RPMI7951 (cell line): ENCODE results near the gene P2RX3. TPM values are rescaled to one million over a fixed set of nuclear protein-coding genes. Genes with fewer than 3 reads are reported as not detected.
A peak's percentile ranks its signal among the peaks of the same experiment; 100 is the strongest.
"Not testable (repeated sequence)": the region's sequence is repeated elsewhere in the genome, so short reads cannot be mapped to it uniquely, and the experiment has no call there.

Experiments used
- DNase-seq: peaks from one replicate; pipeline ENCODE4 v3.0.0-alpha.2; 2012; ENCODE audit warnings: low read depth
- total RNA-seq: library from RNA; depleted of rRNA; stranded (reverse); fragments of >200 nt; shearing (Covaris generic); gene quantifications from 2 replicates; pipeline ENCODE4 v1.2.3, GENCODE V29; 2014

Gene P2RX3
- total RNA-seq, 1 experiment from 2014 or later = not detected

DNA sequence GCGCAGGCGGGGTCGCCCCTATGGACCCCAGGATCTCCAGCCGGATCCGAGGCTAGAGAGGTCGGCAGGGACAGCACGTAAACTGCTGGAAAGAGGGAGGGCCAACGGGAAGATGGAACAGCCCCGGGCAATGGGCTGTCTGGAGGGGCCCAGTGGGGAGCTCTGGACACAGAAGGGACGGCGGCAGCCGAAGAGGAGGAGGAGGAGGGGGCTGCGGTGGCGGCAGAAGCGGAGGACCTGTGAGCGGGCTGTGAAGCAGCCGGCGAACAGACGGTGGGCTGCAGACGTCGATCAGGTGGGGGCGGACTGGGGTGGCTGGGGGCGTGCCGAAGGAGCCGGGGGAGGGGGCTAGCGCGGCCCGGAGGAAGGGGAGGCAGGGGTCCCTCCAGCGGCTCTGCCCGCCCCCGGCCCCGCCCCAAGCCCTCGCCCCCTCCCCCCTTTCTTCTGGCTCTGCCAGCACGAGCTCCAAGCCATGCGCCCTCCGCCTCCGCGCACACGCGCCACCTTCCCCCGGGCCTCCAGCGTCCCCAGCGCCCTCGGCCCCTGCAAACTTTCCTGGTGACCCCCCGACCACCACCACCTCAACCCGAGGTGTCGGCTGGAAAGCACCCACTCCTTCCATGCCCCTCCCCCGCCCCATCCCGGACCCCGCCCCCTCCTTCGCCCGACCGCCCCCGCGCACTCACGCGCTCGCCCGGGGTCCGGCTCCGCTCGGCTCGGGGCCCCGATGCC is 13.8 kb upstream of the P2RX3 start:
- peak; percentile 50 for DNase-seq

DNA sequence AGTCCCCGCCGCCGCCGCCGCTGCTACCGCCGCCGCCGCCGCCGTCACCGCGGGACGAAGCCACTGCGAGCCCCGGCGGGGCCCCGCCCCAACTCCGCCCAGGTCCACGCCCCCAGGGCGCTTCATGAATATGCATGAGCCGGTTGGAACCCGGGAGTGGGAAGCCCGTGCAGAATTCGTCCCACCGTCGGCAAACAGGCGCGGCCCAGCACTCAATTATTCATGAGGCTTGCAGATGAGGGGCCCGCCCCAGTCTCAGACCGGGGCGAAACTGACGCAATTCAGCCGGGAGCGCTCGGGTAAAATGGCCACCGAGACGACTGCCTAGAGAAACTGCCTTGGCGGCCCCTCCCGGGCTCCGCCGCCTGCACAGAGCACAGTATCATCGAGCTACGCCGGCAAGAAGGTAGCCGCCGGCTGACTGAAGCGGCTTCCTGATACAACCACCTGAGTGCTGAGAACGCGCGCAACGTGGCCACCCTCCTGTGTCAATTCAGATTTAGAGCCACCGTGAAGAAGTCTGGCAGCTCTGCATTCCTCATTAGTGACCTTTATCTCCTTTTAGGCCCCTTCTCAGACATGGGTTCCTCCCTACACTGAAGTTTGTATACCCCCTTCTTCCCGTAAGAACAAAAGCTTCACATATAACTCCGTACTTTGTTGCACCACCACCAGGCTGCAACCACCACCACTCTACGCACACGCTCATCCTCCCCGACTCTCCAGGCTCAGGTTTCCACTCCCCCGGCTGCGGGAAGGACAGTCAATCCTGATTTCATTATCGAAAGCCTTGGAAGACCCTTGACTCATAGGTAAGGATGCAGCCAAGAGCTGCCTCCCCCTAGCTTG is 13.0 kb upstream of the P2RX3 start, which contains the start of gene TNKS1BP1:
TSS of gene TNKS1BP1 (minus strand) at position 67 of the 849 bp plus-strand sequence. CDS start 3,067 bp downstream, outside the sequence.
- peak; percentile 95 for DNase-seq

DNA sequence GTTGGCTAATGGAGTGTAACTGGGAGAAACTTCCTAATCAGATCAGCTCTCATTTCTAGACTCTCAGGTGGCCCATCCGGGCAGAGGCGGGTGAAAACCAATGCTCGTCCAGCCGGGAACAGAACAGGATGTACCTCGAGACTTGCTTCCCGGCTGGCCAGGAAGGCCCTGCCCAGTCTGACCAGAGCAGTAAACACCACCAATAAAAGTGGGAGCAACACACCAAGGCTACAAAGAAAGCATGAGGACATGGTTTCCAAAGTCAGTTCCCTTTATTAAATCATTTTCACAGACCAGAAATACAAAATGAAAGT is 12.5 kb upstream of the P2RX3 start:
- DNase-seq = no peak

DNA sequence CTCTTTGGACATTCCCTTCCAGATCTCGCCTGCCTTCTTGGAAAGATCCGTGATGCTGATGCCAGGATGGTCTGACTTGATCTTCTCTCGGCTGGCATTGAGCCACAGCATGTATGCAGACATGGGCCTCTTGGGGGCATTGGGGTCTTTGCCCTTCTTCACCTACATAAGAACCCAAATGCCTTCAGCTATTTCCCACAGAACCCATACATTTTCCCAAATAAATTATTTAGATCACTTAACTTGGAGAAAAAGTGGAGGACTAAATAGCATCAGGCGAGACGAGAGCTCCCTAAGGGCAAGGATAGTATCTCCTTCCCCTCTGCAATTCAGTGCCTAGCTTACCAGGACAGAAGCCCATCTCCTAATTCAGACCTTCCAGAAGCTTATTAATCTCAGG is 10.4 kb upstream of the P2RX3 start:
- no peak for DNase-seq

DNA sequence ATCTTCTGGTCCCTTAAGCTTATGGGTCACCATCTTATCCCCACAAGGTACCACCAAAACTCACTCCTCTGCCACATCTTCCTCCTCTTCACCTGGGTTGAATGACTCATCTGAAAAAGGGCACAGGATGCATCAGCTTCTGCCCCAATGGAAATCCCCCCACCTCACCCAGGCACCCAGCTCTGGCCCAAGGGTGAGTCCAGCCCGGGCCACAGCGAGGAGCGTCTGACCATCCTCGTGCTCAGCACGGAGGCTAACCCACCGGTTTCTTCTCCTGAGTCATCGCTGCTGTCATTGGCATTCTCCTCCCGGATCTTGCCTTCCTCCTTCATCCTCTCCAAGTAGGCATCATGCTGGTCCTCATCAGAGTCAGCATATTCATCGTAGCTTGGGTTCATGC is 8.1 kb upstream of the P2RX3 start:
- DNase-seq = no peak

DNA sequence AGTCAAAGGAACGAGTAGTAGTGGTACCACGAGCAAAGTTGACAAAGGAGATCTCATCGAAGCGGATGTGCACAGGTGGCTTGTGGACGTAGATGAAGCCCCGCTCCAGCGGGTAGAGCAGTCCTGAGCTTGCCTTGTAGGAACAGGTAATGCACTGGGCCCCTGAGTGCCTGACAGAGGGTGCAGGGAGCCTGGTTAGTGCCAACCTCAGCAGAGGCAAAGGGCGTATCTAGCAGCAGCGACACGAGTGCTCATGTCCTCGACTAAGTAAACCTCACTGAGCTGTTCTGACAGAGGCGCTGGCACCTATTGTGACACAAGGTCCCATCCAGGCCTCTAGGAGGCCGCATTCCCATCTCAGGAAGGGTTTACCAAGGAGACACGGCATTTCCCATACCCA is 6.4 kb upstream of the P2RX3 start:
- DNase-seq = no peak

DNA sequence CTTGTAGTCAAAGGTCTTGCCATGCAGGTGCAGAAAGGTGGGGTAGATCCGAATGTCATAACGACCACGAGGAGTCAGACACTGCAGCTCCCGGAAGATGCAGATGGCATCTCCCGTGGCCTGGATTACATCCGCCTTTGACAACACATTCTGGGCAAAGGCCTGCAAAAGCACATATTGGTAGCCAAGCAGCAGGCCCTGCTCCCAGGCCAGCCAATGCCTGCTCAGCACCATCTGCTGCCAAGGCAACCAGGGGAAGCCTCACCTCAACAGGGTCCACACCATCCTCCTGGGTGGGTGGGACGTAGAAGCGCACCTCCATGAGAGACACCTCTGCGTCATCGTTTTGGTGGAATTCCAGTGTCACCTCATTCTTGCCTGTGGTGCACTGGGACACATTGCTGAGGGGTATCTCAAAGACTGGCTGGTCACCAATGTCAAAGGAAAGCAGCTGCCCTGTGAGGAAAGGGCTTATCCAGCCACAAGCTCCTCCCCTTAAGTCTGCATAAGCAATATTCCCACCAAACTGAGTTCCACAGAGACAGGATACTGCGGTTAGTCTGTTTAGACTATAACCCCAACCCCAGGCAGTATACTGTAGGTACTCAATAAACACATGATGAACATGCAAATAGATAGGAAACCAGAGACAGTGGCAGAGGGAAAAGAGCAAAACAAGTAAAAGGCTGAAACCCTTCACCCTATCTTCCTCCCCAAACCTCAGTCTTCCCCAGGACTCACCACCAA is 5.3 kb upstream of the P2RX3 start:
- DNase-seq = no peak

DNA sequence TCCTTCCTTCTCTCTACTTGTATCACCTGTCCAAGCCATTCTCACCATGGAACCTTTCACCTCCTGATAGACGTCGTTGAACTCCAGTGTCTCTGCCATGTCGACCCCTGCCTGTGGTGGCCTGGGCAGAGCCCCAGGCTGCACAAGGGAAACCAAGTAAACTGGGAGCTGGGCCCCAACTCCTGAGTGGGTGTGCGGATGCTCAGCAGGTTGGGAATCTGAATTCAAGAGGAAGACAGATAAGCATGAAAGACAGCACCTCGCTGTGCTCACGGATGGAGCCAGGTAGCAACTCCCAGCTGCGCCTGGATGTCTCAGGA is 3.2 kb upstream of the P2RX3 start:
- DNase-seq = no peak

DNA sequence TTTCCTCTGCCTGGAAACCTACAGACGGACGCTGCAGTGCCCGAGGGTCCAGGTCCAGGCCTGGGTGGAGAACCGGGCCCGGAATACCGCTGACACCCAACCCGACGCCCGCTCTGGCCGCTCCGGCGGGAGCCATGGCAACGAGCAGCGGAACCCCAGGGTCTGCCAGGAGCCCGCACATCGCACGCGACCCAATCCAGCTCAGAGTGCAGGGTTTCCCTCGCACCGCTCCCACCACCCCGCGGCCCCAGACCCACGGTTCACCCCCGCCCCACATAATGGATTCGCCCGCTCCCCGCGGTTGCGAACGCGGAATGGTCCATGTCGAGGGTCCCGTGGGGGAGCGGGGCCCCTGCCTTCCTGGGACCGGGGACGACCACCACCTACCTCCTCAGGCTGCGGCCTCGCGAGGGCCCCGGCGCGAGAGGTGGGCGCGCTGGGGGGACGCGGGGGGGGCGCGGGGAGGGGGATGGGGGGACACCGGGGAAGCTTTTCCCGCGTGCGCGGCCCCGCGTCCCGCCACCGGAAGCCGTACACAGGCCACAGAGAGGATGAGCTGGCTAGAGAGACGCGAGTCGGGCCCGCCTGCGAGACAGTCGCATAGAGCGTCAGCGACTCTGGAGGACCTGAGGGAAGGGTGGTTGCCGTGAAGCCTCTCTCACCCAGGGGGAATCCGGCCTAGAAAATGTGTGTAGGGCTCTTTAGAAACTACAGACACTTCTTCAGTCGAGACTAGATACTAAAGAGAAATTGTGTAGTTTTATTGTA is 2.6 kb upstream of the P2RX3 start, which contains the start of gene SSRP1:
TSS of gene SSRP1 (minus strand) at position 550 of the 768 bp plus-strand sequence. CDS start 771 bp downstream, outside the sequence.
- DNase-seq = peak; percentile 85

DNA sequence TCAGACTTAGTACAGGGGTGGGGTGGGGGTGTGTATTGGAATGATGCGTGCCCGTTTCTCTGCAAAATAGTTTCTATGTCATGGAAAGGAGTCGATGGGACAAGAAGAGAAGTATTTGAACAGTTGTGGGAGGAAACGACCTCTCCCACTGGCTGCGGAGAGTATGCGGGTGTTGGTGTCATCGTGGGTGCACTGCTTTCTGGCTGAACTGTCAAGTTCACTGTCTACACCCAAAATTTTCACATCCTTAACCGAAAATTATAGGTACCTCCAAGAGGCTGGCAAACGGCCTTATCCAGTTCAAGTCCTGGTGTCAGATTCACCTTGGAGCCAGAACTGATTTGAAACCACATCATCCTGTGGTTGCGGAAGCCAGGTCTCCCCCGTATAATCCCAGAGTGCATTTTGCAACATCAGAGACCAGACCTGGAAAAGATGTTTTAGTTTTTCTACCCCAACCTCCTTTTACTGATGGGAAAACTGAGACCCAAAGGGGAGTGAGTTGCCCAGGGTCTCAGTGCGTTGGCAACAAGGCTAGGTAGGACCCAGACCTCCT is 2.0 kb upstream of the P2RX3 start:
- no peak for DNase-seq

DNA sequence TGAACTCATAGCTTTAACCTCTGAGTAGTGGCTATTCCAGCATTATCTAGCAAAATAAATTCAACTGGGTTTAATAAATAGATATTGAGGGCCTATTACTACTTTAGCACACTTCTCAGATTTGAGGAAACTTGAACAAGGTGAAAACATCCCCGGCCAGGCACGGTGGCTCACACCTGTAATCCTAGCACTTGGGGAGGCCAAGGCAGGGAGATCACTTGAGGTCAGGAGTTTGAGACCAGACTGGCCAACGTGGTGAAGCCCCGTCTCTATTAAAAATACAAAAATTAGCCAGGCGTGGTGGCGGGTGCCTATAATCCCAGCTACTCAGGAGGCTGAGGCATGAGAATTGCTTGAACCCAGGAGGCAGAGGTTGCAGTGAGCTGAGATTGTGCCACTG is 1.3 kb upstream of the P2RX3 start:
- not testable (repeated sequence) for DNase-seq

DNA sequence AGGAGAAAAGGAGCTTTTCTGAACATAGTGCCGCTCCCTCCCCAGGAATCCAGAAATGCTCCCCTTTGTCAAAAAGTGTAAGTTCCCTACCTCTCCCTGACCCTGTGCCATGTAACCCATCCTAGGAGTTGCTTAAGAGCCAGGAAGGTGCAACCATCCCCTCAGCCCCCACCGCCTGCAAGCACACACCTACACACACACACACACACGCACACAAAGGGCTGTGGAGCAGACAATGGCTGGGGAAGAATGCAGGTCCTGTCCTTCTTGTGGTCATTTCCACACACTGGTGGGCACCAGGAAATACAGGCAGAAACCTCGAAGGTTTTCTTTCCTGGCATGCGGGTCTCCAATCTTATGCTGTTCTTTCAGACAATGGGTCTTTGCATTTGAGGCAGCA is 1.2 kb downstream of the P2RX3 start:
- DNase-seq = no peak

DNA sequence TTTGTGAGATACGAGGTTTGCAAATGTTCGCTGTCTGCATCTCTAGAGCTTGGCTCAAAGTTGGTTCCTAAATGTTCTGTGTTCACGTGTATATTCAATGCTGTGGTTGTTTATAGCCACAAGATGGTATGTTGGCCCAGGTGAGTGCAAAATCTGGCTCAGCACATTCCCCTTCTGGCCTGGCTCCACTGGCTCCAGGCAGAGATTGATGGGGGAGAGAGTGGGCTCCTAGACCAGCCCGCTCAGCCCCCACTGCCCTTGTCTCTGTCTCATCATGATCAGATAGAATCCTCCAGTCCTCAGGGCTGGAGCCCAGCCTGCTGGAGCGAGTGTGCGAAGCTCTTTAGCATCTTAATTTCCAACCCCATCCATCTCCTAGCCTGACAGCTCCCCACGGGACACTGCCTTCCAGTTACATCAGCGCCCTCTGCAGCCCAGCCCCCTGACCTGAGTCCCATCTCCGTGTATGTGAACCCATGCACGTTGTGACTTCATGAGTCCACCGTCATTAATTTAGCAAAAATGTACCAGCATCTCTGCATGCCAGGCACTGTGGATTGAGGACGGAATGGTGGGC is 2.0 kb downstream of the P2RX3 start:
- DNase-seq = peak; percentile 36

DNA sequence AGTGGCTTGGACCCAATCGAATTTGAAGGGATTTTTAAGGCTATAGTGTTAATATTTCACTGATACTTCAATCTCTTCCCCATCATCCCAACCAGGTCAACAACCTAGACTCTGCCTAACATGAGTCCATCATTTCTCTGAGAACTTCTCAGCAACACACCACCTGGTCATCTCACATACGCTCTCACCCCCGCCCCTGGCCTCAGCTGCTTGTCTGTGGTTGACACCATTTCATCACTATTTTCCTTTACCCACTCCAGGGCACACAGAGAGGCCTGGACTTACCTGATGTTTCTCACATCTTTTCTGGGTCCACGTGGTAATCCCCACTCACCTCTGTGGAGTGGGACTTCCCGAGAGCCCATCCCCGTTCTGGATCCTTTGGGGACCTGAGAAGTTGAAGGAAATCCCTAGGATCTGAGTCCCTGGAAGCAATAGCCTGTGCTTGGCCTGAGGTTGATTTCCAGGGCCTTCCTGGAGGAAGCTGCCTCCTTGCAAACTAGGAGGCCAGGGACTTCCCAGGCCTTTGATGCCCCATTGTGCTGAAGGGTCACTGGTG is 3.2 kb downstream of the P2RX3 start:
- no peak for DNase-seq

DNA sequence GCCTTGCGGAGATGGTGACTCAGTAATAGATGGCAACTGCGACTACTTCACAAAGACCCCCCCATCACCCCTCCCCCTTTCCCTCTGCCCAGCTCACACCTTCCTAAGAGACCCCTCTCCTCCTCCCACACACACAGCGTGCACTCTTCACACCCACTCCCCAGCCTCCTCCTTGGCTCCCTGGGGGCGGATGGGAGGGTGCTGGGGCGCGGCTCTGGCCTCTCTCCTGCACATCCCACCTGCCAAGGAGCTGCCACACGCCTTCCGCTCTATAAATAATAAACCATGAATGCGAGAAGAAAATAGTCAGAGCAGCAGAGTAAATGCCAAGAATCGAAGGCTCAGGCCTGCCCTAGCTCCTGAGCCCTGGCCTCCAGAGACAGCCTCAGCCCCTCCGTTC is 4.5 kb downstream of the P2RX3 start:
- DNase-seq = no peak

DNA sequence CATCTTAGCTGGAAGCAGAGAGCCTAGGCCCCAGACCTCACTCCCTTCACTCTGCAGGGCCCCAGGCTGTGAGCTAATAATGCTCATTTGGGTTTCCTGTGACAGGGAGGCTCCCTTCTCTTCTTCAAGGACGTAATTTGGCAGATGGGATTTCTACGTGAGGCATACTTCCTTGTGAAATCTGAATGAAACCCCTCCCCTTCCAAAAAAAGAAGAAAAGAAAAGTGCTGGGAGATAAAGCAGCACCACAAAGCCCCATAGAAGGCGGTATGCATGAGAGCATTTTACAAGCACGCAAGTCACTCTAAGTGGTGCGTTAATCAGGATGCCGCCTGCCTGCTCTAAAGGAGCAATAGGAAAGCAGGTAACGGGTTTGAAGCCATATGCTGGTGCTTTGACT is 5.7 kb downstream of the P2RX3 start:
- DNase-seq = no peak

DNA sequence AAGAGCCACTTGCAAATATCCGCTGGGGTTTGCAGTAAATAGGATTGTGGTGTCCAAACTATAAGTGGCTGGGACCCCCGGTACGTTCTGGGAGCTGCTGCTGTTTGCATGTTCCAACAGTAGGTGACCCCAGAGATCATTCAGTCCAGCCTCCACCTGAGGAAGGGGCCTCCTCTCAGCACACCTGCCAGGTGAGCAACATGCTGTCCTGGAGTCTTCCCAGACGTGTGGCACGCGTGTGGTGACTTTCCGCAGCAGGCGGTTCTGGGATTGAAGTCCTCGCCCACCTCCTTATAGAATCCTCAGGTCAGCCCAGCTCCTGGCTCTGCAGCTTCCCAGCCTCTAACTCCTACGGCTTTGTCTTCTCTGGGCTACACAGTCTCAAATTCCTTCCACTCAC is 6.7 kb downstream of the P2RX3 start:
- DNase-seq = no peak

DNA sequence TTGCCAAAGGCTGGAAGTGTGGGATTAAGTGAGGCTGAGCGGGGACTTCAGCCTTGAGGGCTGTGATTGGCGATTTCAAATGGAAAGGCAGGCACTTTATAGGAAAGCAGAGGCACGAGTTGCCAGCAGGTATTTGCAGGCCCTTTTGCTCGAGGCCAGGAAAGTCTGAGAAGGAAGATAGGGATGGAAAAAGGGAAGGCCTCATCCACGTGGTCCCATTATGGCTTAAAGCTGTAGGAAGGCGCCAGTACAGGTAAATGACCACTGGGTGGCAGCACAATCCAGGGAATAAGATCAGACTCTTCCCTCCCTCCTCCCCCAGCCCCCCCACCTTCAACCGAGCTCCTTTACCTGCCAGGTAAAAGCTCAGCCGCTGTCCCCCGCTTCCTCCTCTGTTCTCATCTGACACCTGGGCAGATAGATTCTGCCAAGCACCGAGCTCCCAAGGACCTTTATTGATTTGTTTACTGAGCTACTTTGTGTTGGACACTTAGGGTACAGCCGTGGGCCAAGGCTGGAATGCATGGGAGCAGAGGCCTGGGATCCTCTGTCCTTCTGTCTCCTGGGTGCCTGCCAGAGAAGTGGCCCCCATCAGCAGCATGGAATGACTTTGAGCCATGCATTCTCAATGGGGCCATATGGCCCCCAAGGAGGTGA is 7.5 kb downstream of the P2RX3 start:
- DNase-seq = peak; percentile 54

DNA sequence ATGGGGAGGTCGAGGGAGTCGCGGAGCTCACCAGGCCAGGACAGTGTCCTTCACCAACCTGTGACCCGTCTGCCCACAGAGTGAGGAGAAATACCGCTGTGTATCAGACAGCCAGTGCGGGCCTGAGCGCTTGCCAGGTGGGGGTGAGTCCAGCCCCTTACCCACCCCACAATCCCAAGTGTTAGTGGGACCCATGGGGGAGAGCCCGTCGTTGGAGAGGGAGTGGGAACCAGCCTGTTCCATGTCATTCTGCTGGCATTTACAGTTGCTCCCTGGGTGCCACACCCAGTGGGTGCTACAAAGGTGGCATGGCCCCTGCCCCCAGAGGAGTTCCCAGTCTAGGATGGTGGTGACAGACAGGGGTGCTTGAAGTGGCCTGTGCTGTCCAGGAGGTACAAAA is 9.2 kb downstream of the P2RX3 start:
- DNase-seq = no peak

DNA sequence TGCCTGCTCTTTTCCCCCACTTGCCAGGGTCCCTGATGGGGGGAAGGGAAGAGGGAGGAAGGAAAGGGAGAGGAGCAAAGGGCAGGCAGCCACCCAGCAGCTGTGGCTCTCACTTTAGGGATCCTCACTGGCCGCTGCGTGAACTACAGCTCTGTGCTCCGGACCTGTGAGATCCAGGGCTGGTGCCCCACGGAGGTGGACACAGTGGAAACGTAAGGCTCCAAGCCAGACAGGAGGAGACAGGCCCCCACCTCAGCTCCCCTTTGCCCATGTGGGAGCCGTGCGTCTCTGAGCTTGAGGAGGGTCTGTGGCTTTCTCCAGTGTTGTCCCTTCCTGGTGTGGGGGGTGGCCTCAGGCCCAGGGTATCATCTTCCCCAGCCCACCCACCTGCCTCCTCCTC is 9.9 kb downstream of the P2RX3 start:
- no peak for DNase-seq
